Measurements from ENCODE around the gene OR2T6. TPM values are rescaled to one million over a fixed set of nuclear protein-coding genes. Genes with fewer than 3 reads are reported as not detected.

The OR2T6 gene, protein sequence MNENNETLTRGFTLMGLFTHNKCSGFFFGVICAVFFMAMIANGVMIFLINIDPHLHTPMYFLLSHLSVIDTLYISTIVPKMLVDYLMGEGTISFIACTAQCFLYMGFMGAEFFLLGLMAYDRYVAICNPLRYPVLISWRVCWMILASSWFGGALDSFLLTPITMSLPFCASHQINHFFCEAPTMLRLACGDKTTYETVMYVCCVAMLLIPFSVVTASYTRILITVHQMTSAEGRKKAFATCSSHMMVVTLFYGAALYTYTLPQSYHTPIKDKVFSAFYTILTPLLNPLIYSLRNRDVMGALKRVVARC
- total RNA-seq: not detected in 2 replicates

DNA sequence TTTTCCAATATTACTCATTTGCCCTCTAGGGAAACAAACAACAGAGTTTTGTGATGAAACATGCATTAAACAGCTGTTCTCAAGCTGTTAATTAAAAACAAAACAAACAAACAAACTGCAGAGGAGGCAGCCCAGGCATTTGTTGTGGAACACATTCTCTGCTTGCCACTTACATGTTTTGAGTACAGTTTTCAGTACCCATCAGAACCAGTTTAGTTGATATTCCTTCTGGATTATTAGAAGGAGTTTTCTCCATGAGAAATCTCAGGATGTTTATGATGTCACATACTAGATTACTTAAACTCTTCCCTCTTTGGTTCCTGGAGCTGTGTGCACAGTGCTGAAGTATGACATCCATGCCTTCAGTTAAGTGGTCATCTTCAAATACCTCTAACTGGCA lies at the start of gene OR2T6:
TSS of gene OR2T6 (plus strand) at position 301 of the 400 bp plus-strand sequence. CDS start 11,863 bp downstream, outside the sequence.

DNA sequence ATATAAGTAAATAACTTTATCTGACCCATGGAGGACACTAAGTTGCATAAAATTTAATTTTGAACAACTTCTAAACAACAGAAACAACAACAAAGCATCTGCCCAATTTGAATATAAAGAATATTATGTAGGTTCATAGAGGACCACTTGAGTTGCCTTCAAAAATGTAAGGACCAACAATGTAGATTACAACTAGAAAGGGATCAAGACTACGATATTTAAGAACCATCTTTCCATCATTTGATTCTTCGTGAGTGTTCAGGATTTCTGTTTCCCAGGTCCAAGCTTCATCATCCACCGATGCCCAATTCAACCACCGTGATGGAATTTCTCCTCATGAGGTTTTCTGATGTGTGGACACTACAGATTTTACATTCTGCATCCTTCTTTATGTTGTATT lies 27.1 kb upstream of the OR2T6 start, which contains the start of gene OR14C36:
TSS of gene OR14C36 (plus strand) at position 301 of the 400 bp plus-strand sequence. CDS start at position 301, 0 bp downstream.

DNA sequence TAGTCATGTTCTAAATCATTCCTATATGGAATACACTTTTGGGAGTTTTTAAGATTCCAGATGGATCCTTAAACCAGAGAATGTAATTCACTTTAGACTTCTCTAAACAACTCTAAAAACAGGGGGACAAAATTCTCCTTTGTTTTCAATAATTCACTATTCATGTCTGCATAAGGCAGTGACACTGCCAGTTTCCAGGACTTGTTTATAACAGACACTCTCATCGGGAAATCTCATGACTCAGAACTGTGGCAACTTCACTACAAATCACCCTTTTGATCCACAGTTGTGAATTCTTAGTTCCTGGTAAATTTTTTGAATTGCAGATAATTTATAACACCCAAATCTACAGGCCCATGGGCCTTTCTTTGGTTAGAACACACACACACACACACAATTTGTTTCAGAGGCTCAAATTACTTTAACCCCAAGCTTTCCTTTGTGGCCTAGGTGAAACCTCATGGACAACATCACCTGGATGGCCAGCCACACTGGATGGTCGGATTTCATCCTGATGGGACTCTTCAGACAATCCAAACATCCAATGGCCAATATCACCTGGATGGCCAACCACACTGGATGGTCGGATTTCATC lies 14.3 kb upstream of the OR2T6 start, which contains the start of gene OR2T4:
TSS of gene OR2T4 (plus strand) at position 545 of the 595 bp plus-strand sequence. CDS start at position 545, 0 bp downstream.

DNA sequence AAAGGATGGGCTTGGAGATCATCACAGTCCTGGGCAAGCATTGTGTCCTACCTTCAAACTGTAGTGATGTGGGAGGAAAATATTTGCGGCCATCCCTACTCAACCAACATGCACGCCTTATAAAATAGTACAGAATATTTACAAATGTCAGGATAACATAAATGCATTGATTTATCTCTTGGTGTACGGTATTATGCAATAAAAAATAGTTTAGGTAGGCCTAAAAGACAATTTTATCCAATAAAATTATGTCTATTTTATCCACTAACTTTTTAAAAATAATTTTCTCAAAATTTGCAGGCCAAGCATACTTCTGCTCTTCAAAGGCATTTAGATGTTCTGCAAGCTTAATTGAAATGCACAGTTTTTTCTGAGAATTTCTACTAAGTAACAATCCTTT lies 27.2 kb downstream of the OR2T6 start, which contains the start of gene OR2T1:
TSS of gene OR2T1 (plus strand) at position 301 of the 400 bp plus-strand sequence. CDS start 3,100 bp downstream, outside the sequence.

Other genes starting within 250 kb of the OR2T6 start
- not detected in 2 replicates for gene OR2M5, start 230.6 kb upstream of the OR2T6 start, total RNA-seq
- not detected in 2 replicates for gene OR2M2, start 200.9 kb upstream of the OR2T6 start, total RNA-seq
- gene OR2M3, start 178.5 kb upstream of the OR2T6 start, total RNA-seq: not detected in 2 replicates
- not detected in 2 replicates for gene OR2M4, start 144.3 kb upstream of the OR2T6 start, total RNA-seq
- gene OR2T33, start 97.8 kb upstream of the OR2T6 start, total RNA-seq: not detected in 2 replicates
- not detected in 2 replicates for gene OR2T12, start 72.3 kb upstream of the OR2T6 start, total RNA-seq
- gene OR2M7, start 51.2 kb upstream of the OR2T6 start, total RNA-seq: not detected in 2 replicates
- not detected in 2 replicates for gene OR14C36, start 27.0 kb upstream of the OR2T6 start, total RNA-seq
- not detected in 2 replicates for gene OR2T4, start 14.1 kb upstream of the OR2T6 start, total RNA-seq
- not detected in 2 replicates for gene OR2T1, start 27.3 kb downstream of the OR2T6 start, total RNA-seq
- not detected in 2 replicates for gene OR2T2, start 69.9 kb downstream of the OR2T6 start, total RNA-seq
- gene OR2T3, start 97.6 kb downstream of the OR2T6 start, total RNA-seq: not detected in 2 replicates
- not detected in 2 replicates for gene OR2T5, start 112.8 kb downstream of the OR2T6 start, total RNA-seq
- not detected in 2 replicates for gene OR2G6, start 132.3 kb downstream of the OR2T6 start, total RNA-seq
- gene OR2T29, start 187.0 kb downstream of the OR2T6 start, total RNA-seq: not detected in 2 replicates
- not detected in 2 replicates for gene OR2T34, start 199.0 kb downstream of the OR2T6 start, total RNA-seq
- not detected in 2 replicates for gene OR2T10, start 222.0 kb downstream of the OR2T6 start, total RNA-seq

Data from endothelial cell of coronary artery (primary cell).